ENCODE results near the gene COL11A2.

COL11A2 gene

DNA sequence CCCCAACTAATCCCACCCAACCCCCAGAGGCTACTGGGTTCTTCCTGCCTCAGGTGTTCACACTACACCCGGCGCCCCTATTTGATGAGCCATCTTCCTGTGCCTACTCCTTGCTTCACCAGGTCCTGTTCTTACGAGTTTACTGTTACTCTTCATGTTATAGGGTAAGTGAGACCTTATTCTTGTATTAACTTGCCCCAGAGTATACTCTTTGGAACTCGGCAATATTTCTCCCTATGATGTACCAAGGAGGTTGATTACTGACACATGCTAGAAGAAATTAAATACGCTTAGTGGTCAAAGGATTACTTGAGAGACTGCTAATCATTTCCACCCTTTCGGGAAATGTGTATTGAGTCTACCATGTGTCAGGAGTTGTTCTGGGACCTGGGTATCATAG is 25.0 kb upstream of the COL11A2 start:
- H3K27ac ChIP-seq = no peak overlapping the region
- TF ChIP-seq ZFX (IDR thresholded peaks at IDR 0.05) (no peak), CTCF (conservative IDR thresholded peaks at IDR 0.05) (no peak)

- TF ChIP-seq ZFX (IDR thresholded peaks at IDR 0.05) (no peak), CTCF (conservative IDR thresholded peaks at IDR 0.05) (no peak)
- no peak overlapping the region for H3K27ac ChIP-seq
Measured at GRCh38 chr6:33216117-33216649, 23.9 kb upstream of the COL11A2 start.

DNA sequence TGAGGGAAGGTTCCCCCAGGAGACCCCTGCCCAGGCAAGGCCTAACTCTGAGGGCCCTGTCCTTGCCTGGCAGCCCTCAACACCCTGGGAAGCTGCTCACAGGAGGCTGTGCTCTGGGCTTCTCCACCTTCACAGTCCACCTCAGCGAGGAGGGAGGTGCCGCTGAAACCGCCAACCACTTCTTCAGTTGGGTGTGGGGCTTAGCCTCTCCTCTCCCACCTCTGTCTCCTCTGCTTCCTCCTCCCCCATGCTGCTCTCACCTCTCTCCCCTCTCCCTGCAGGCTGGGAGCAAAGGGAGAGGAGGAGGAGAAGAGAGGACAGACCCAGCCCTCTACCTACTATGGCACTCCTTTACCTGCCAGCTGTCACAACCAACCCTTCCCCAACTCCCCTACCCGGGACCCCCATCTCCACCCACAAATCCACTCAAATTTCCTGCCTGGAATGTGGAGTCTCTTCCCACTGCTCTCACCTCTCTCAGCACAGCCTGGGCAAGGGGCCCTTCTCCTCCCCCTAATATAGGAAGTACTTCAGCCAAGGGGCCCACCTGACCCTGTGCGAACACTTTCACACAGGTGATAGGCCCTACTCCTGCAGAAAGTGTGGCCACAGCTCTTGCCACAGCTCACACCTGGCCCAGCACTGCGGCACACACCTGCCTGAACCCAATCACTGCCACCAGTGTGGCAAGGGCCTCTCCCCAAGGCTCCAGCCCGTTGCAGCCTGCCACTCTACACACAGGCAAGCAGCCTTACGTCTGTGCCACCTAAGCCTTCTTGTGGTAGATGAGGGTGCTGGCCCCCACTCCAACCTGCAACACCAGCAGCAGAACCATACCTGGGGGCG is 23.2 kb upstream of the COL11A2 start:
- TF ChIP-seq CTCF (conservative IDR thresholded peaks at IDR 0.05) (no peak), ZFX (IDR thresholded peaks at IDR 0.05) (no peak)
- no peak overlapping the region for H3K27ac ChIP-seq

- TF ChIP-seq CTCF (conservative IDR thresholded peaks at IDR 0.05) (no peak), ZFX (IDR thresholded peaks at IDR 0.05) (no peak)
- no peak overlapping the region for H3K27ac ChIP-seq
Measured at GRCh38 chr6:33213989-33214335, 21.7 kb upstream of the COL11A2 start.

GRCh38 chr6:33213166-33213988 is 21.1 kb upstream of the COL11A2 start:
- H3K27ac ChIP-seq = no peak overlapping the region
- TF ChIP-seq ZFX (IDR thresholded peaks at IDR 0.05) (no peak), CTCF (conservative IDR thresholded peaks at IDR 0.05) (no peak)

- TF ChIP-seq ZFX (IDR thresholded peaks at IDR 0.05) (no peak), CTCF (conservative IDR thresholded peaks at IDR 0.05) (no peak)
- no peak overlapping the region for H3K27ac ChIP-seq
Measured at GRCh38 chr6:33212857-33213165, 20.5 kb upstream of the COL11A2 start.
